ENCODE measurements around the gene USP49. TPM values are rescaled to one million over a fixed set of nuclear protein-coding genes. Genes with fewer than 3 reads are reported as not detected.
"Not testable (repeated sequence)": the region's sequence is repeated elsewhere in the genome, so short reads cannot be mapped to it uniquely, and the experiment has no call there.

USP49 gene
- total RNA-seq, 2 experiments from 2014 or later: 8.3 to 8.4 TPM

- Mint-ChIP-seq H3K27ac (no peak overlapping the region), H3K4me1 (ENCODE audit: low read depth) (peaks cover 8% of the 10 kb centered on the region), H3K4me3 (no peak overlapping the region), H3K9me3 (no peaks in the 10 kb centered on the region), H3K27me3 (ENCODE audit: low read depth) (no peaks in the 10 kb centered on the region), H3K36me3 (ENCODE audit: low read depth) (peaks cover 5% of the 10 kb centered on the region)
- no peak for DNase-seq
- intact Hi-C loops (cut with micrococcal nuclease): loop anchor here (10.0 kb wide), 1 partner anchor 406 kb away; no protein-coding TSS in a partner anchor
- CTCF ChIA-PET: interaction anchor here (0.7 kb wide), 1 partner anchor 402 kb away, joined by 3 read pairs; no protein-coding TSS in a partner anchor
Observed at GRCh38 chr6:41770381-41771057, 124.7 kb downstream of the USP49 start.

GRCh38 chr6:41769376-41769775, 125.8 kb downstream of the USP49 start:
- peaks cover 2% of the 10 kb centered on the region for H3K36me3 Mint-ChIP-seq (ENCODE audit: low read depth)
- CTCF ChIA-PET: interaction anchor here (1.0 kb wide), 1 partner anchor 78 kb away, joined by 3 read pairs; no protein-coding TSS in a partner anchor
- DNase-seq: no peak
- no peaks in the 10 kb centered on the region for H3K27me3 Mint-ChIP-seq (ENCODE audit: low read depth)
- H3K4me3 Mint-ChIP-seq: no peak overlapping the region
- H3K9me3 Mint-ChIP-seq: no peaks in the 10 kb centered on the region
- peaks cover 8% of the 10 kb centered on the region for H3K4me1 Mint-ChIP-seq (ENCODE audit: low read depth)
- no peak overlapping the region for H3K27ac Mint-ChIP-seq
- intact Hi-C loops (cut with micrococcal nuclease): no loop called here

GRCh38 chr6:41768545-41769308, 126.4 kb downstream of the USP49 start:
- H3K9me3 Mint-ChIP-seq: no peaks in the 10 kb centered on the region
- CTCF ChIA-PET: interaction anchor here (1.0 kb wide), 1 partner anchor 78 kb away, joined by 3 read pairs; no protein-coding TSS in a partner anchor
- intact Hi-C loops (cut with micrococcal nuclease): no loop called here

GRCh38 chr6:41767112-41767833, 127.9 kb downstream of the USP49 start:
- Mint-ChIP-seq H3K36me3 (ENCODE audit: low read depth) (peaks cover 2% of the 10 kb centered on the region), H3K4me1 (ENCODE audit: low read depth) (peaks cover 8% of the 10 kb centered on the region), H3K27ac (no peak overlapping the region), H3K27me3 (ENCODE audit: low read depth) (no peaks in the 10 kb centered on the region), H3K9me3 (no peaks in the 10 kb centered on the region), H3K4me3 (no peak overlapping the region)
- no peak for DNase-seq
- intact Hi-C loops (cut with micrococcal nuclease): no loop called here
- CTCF ChIA-PET: interaction anchor here (0.9 kb wide), 1 partner anchor 10 kb away, joined by 3 read pairs; no protein-coding TSS in a partner anchor

More at GRCh38 chr6:41768545-41769308, 126.4 kb downstream of the USP49 start:
- H3K27ac Mint-ChIP-seq: peak overlapping the region; percentile 43
- H3K36me3 Mint-ChIP-seq (ENCODE audit: low read depth): peaks cover 2% of the 10 kb centered on the region
- no peaks in the 10 kb centered on the region for H3K27me3 Mint-ChIP-seq (ENCODE audit: low read depth)
- DNase-seq: no peak
- H3K4me3 Mint-ChIP-seq: no peak overlapping the region
- H3K4me1 Mint-ChIP-seq (ENCODE audit: low read depth): peaks cover 8% of the 10 kb centered on the region

GRCh38 chr6:41766043-41766664, 129.0 kb downstream of the USP49 start:
- H3K27me3 Mint-ChIP-seq (ENCODE audit: low read depth); H3K4me3 Mint-ChIP-seq: not testable (repeated sequence)
- CTCF ChIA-PET: interaction anchor here (0.7 to 0.9 kb wide), 2 partner anchors 9 to 569 kb away, joined by 3 read pairs; no protein-coding TSS in a partner anchor

GRCh38 chr6:41763470-41763869, 131.7 kb downstream of the USP49 start:
- DNase-seq: no peak
- Mint-ChIP-seq H3K27ac (no peak overlapping the region), H3K4me3 (no peak overlapping the region), H3K9me3 (no peaks in the 10 kb centered on the region), H3K36me3 (ENCODE audit: low read depth) (no peaks in the 10 kb centered on the region), H3K4me1 (ENCODE audit: low read depth) (peaks cover 2% of the 10 kb centered on the region), H3K27me3 (ENCODE audit: low read depth) (no peaks in the 10 kb centered on the region)
- intact Hi-C loops (cut with micrococcal nuclease): no loop called here
- CTCF ChIA-PET: interaction anchor here (0.5 kb wide), 1 partner anchor 59 kb away, joined by 4 read pairs; no protein-coding TSS in a partner anchor

More at GRCh38 chr6:41766043-41766664, 129.0 kb downstream of the USP49 start:
- DNase-seq; H3K9me3 Mint-ChIP-seq; H3K4me1 Mint-ChIP-seq (ENCODE audit: low read depth); H3K36me3 Mint-ChIP-seq (ENCODE audit: low read depth); intact Hi-C loops (cut with micrococcal nuclease); H3K27ac Mint-ChIP-seq: not testable (repeated sequence)

GRCh38 chr6:41759905-41760579, 135.1 kb downstream of the USP49 start:
- intact Hi-C loops (cut with micrococcal nuclease): no loop called here
- no peak overlapping the region for H3K27ac Mint-ChIP-seq
- no peaks in the 10 kb centered on the region for H3K27me3 Mint-ChIP-seq (ENCODE audit: low read depth)
- H3K4me1 Mint-ChIP-seq (ENCODE audit: low read depth): no peaks in the 10 kb centered on the region
- no peaks in the 10 kb centered on the region for H3K9me3 Mint-ChIP-seq
- CTCF ChIA-PET: no interaction called here
- no peak overlapping the region for H3K4me3 Mint-ChIP-seq
- DNase-seq: no peak
- no peaks in the 10 kb centered on the region for H3K36me3 Mint-ChIP-seq (ENCODE audit: low read depth)

GRCh38 chr6:41759106-41759904, 135.9 kb downstream of the USP49 start:
- Mint-ChIP-seq H3K27ac (no peak overlapping the region), H3K9me3 (no peaks in the 10 kb centered on the region), H3K4me3 (no peak overlapping the region), H3K36me3 (ENCODE audit: low read depth) (no peaks in the 10 kb centered on the region), H3K4me1 (ENCODE audit: low read depth) (no peaks in the 10 kb centered on the region), H3K27me3 (ENCODE audit: low read depth) (no peaks in the 10 kb centered on the region)
- DNase-seq: no peak
- CTCF ChIA-PET: no interaction called here
- intact Hi-C loops (cut with micrococcal nuclease): no loop called here

GRCh38 chr6:41758641-41759035, 136.5 kb downstream of the USP49 start:
- intact Hi-C loops (cut with micrococcal nuclease): no loop called here

GRCh38 chr6:41757931-41758640, 137.1 kb downstream of the USP49 start:
- H3K27me3 Mint-ChIP-seq (ENCODE audit: low read depth): no peaks in the 10 kb centered on the region
- H3K4me3 Mint-ChIP-seq: no peak overlapping the region
- H3K27ac Mint-ChIP-seq: no peak overlapping the region
- H3K9me3 Mint-ChIP-seq: no peaks in the 10 kb centered on the region
- H3K36me3 Mint-ChIP-seq (ENCODE audit: low read depth): no peaks in the 10 kb centered on the region
- intact Hi-C loops (cut with micrococcal nuclease): no loop called here
- no peaks in the 10 kb centered on the region for H3K4me1 Mint-ChIP-seq (ENCODE audit: low read depth)
- CTCF ChIA-PET: no interaction called here
- DNase-seq: no peak

More at GRCh38 chr6:41758641-41759035, 136.5 kb downstream of the USP49 start:
- Mint-ChIP-seq H3K27me3 (ENCODE audit: low read depth) (no peaks in the 10 kb centered on the region), H3K9me3 (no peaks in the 10 kb centered on the region), H3K4me1 (ENCODE audit: low read depth) (no peaks in the 10 kb centered on the region), H3K36me3 (ENCODE audit: low read depth) (no peaks in the 10 kb centered on the region), H3K27ac (no peak overlapping the region), H3K4me3 (no peak overlapping the region)
- DNase-seq: no peak
- CTCF ChIA-PET: no interaction called here

Data from activated naive CD4-positive, alpha-beta T cell treated with anti-CD3 and anti-CD28 coated beads for 36 hours (primary cell).